GM19372 (cell line): Measurements from ENCODE around the gene C12orf57.
A peak's percentile ranks its signal among the peaks of the same experiment; 100 is the strongest.
"Not testable (repeated sequence)": the region's sequence is repeated elsewhere in the genome, so short reads cannot be mapped to it uniquely, and the experiment has no call there.

Source experiments
- ATAC-seq: cut with Tn5 transposase; IDR thresholded peaks from one replicate; pipeline ENCODE4 v1.9.1; 2021; ENCODE audit warnings: mild to moderate bottlenecking, low read depth, moderate library complexity; ENCODE audit not compliant: unreplicated experiment

C12orf57 gene, protein sequence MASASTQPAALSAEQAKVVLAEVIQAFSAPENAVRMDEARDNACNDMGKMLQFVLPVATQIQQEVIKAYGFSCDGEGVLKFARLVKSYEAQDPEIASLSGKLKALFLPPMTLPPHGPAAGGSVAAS

DNA sequence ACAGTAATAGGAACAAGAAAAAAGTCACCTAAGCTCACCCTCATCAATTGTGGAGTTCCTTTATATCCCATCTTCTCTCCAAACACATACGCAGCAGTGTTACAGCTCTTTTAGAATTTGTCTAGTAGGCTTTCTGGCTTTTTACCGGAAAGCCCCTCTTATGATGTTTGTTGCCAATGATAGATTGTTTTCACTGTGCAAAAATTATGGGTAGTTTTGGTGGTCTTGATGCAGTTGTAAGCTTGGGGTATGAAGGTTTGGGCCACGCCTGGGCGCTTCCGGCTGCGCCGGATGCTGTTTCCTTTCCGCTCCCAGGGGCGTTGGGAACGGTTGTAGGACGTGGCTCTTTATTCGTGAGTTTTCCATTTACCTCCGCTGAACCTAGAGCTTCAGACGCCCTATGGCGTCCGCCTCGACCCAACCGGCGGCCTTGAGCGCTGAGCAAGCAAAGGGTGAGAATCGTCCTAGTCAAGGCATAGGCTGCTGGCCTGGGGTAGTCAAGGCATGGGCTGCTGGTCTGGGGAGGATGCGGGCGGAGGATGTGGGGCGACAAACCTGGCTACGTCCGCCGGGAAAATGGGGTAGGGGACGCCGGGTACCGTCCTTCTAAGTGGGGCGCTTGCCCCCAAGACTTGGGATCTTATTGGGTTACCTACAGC lies at the start of gene C12orf57, which contains the start of gene RNU7-1:
TSS of gene C12orf57 (plus strand) at position 301 of the 659 bp plus-strand sequence. CDS start at position 401, 100 bp downstream.
TSS of gene RNU7-1 (plus strand) at position 95 of the 659 bp plus-strand sequence.
- ATAC-seq: peak; percentile 48

DNA sequence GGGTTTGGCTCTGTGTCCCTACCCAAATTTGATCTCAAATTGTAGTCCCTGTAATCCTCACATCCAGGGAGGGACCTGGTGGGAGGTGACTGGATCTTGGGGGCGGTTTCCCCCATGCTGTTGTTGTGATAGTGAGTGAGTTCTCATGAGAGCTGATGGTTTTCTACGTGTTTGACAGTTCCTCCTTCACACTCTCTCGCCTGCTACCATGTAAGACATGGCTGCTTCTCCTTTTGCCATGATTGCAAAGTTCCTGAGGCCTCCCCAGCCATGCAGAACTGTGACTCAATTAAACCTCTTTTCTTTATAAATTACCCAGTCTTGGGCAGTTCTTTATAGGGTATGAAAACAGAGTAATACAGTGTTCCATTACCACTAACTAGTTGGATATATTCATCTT lies 49.5 kb upstream of the C12orf57 start:
- ATAC-seq: no peak

DNA sequence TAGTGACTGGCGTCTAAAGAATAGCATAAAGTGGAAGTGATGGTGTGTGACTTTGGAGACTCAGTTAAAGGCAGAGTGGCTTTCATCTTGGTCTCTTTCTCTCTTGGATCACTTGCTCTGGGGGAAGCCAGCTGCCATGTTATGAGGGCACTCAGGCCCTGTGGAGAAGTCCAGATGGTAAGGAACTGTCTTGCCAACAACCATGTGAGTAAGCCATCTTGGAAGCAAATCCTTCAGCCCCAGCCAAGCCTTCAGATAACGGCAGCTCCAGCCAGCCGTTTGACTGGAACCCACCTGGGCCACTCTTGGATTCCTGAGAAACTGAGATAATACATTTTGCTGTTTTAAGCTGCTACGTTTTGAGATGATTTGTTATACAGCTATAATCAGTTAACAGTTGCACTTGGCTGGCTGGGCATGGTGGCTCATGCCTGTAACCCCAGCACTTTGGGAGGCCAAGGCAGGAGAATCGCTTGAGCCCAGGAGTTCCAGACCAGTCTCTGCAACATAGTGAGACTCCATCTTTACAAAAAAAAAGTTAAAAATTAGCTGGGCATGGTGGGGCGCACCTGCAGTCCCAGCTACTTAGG lies 46.9 kb upstream of the C12orf57 start:
- no peak for ATAC-seq

DNA sequence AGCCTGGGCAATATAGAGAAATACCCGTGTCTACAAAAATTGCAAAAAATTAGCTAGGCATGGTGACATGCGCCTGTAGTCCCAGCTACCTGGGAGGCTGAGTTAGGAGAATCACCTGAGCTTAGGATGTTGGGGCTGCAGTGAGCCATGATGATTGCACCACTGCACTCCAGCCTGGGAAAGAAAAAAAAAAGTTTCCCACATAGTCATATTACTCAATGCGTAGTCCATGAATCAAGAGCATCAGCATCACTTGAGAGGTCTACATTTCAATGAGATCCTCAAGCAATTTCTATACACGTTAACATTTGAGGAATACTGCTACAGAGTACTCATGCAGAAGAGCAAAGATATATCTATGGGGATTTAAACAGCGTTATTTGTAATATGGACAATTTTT lies 44.4 kb upstream of the C12orf57 start:
- ATAC-seq: no peak

DNA sequence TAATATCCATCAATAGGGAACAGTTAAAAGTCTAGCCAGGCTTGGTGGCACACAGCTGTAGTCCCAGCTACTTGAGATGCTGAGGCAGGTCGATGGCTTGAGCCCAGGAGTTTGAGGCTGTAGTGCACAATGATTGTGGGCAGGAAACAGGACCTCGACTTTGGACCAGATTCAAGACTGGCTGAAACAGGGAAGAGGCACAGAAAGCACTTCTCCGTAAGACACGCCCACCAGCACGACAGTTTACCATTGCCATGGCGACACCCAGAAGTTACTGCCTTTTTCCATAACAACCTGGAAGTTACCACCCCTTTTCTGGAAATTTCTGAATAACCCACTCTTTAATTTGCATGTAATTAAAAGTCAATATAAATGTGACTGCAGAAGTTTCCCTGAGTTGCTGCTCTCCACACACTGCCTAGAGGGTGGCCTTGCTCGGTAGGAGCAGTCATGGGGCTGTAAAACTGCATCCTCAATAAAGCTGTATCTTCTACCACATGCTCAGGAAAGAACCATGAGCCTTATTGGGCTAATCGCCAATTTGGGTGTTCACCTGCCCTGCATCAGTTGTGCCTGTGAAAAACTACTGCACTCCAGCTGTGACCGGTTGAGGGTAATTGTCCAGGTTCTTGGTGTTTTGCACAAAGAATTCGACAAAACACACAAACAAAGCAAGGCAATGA lies 43.8 kb upstream of the C12orf57 start:
- ATAC-seq: no peak

DNA sequence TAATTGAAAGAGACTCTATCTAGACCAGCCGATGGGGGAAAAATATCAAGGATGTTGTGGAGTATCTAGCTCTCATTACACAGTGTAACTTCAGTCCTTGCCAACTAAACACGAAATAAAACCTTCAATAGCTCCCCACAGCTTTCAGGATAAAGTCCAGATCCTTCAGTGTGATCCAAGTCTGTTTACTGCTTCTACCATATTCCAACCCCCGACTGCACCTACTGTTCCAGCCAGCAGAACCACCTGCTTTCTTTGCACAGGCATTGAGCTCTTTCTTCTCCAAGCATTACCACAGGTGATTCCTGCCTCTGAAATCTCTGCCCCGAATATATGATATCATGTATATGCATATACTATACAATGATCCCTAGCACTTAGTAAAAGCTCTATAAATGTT lies 41.4 kb upstream of the C12orf57 start:
- no peak for ATAC-seq

DNA sequence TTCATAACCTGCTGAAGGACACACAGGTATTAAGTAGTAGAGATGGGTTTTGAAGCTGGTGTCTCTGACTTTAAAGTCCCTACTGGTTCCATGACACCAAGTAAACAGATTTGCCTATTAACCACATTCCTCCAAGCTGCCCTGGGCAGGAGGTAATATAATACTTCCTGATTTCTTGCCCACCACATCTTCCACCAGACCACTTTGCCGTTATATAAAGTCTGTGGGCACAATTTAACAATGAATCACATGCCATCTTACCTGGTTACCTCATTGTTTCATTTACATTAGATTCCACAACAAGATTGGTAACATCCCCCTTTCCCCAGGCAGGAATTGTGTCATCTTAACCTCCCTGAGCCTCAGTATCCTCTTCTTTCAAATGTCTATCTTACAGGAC lies 40.1 kb upstream of the C12orf57 start:
- no peak for ATAC-seq

DNA sequence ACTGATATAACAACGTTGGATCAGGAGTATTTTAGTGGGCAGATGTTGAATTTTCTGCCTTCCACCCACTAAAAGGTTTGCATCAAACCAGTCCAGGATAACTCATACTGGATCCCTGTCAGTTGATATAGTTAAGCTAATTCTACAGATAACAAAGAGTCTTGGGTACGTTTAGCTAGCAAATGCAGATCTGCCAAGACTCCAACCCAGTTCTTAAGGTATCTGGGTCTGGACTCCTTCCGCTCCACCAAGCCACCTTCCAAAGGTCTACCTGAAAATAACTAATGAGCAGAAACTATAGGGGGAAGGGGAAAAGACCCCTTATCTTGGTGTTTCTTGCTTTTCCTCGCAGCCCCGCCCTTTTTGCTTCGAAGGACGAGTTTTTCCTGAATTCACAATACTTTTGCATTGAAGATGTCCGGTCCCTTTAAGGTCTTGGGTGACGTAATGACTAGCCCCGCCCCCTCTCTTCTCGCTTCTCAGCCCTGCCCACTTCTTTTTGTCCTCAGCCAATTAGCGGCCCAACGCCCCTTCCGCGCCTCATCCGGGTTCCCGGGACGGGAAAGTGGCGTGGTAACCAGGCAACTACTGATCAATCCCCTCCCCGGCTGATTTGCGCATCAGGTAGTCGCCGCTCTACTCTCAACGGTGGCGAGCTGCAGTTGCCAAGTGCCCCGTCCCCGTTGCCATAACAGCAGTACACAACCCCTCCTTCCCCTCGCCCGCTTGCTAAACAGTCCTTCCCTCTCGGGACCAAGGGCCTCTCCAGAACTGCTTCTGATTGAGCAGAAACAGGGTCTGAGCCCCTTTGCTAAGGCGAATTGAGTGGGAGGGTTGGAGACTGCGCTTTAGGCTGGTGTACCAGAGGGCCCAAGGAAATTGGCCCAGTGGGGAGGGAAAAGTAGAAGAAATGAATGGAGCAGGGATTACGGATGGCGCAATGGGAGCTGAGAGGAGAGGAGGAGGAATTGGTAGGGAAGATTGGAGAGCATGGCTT lies 39.2 kb upstream of the C12orf57 start, which contains the start of gene LRRC23:
TSS of gene LRRC23 (plus strand) at position 543 of the 997 bp plus-strand sequence. CDS start 812 bp downstream, outside the sequence.
- peak; percentile 89 for ATAC-seq

DNA sequence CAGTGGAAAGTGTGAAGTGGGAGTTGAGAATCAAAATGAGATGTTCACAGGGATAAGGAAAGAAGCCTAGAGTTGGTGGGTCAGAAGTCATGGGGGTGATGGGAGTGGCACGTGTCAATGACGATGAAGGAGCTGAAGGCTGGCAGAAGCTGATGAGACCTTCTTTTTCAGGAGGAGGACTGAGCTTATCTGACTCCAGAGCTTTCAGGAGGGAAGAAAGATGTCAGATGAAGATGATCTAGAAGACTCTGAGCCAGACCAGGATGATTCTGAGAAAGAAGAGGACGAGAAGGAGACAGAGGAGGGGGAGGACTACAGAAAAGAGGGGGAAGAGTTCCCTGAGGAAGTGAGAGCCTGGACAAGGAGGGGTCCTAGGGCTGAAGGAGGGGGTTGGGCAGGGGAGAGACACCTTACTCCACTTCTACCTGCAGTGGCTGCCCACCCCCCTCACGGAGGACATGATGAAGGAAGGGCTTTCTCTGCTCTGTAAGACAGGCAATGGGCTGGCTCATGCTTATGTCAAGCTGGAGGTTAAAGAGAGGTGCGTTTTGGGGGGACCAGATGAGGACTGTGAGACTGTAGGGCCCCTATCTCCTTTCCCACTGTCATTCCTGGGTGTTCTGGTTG lies 38.3 kb upstream of the C12orf57 start:
- no peak for ATAC-seq

DNA sequence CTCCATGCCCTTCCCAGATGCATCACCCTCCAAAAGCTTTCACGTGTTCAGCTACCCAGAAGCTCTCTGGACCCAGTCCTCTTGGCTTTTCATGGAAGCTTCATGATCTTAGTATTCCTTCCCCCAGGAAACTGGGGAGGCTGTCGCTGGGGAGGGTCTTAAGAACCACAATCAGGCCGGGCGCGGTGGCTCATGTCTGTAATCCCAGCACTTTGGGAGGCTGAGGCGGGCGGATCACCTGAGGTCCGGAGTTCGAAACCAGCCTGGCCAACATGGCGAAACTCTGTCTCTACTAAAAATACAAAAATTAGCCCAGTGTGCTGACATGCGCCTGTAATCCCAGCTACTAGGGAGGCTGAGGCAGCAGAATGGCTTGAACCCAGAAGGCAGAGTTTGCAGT lies 35.7 kb upstream of the C12orf57 start:
- ATAC-seq: not testable (repeated sequence)

DNA sequence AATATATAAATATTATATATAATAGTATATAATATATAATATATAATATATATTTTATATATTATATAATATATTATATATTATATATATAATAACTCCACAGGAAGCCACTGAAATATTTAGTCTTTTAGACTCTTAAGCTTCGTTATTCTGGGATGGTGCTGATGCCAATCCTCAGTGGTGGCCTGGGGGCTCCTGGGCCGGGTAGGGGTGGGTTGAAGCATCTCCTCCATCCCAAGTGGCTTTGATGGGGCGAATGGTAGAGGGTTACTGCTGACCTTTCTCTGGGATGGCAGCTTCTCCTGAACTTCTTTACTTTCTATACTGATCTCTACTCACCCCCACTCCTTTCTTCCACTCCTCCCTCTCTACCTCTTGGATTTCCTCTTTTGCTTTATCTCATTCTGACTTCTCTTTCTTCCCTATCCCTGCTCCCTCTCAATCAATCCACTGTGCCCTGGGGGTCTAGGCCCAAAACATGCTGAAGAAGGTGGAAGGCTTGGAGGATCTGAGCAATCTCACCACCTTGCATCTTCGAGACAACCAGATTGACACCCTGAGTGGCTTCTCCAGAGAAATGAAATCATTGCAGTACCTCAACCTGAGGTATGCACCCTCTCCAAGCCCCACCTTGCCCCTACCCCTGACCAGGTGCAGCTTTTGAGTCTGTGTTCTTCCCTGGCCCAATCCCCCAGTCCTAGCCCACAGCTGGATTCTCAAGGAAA lies 34.2 kb upstream of the C12orf57 start:
- ATAC-seq: no peak

DNA sequence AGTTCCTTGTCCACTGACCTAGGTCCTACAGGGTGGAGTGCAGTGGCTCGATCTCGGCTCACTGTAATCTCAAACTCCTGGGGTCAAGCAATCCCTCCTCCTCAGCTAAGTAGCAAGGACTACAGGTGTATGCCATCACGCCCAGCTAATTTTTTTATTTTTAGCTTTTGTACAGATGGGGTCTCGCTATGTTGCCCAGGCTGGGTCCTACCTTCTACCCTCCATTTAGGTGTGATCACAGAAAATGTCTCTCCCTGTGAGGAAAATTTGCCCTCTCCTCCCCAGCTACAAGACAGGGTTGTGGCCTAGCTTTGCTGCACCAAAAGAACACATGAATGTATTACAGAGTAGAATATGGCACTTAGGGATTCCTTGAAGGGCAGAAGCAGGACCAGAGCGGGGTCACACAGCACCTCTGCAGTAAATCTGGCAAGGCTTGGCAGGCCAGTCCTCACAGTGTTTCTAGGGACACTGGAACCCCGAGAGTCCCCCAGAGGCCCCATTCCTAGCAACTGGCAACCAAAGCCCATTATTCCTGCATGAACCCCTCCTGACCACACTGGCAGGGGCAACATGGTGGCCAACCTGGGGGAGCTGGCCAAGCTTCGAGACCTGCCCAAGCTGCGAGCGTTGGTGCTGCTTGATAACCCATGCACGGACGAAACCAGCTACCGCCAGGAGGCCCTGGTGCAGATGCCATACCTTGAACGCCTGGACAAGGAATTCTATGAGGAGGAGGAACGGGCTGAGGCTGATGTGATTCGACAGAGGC lies 31.5 kb upstream of the C12orf57 start:
- no peak for ATAC-seq

DNA sequence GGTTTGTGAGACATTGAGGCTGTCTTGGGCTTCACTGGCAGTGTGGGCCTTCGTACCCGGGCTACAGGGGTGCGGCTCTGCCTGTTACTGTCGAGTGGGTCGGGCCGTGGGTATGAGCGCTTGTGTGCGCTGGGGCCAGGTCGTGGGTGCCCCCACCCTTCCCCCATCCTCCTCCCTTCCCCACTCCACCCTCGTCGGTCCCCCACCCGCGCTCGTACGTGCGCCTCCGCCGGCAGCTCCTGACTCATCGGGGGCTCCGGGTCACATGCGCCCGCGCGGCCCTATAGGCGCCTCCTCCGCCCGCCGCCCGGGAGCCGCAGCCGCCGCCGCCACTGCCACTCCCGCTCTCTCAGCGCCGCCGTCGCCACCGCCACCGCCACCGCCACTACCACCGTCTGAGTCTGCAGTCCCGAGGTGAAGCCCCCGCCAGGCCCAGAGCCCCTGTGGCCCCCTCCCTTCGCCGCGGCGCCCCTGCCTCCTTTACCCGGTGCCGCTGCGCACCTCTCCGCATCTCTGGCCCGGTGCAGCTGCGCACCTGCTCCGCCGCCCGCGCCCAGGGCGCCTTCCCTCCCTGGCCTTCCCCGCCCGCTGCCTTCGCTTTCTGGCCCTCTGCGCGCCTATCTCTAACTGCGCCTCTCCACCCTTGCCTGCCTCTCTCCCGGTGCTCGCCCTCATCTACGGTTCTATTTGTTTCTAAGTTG lies 29.4 kb upstream of the C12orf57 start, which contains the start of gene ENO2:
TSS of gene ENO2 (plus strand) at position 335 of the 701 bp plus-strand sequence. CDS start 1,253 bp downstream, outside the sequence.
- ATAC-seq: peak; percentile 58

DNA sequence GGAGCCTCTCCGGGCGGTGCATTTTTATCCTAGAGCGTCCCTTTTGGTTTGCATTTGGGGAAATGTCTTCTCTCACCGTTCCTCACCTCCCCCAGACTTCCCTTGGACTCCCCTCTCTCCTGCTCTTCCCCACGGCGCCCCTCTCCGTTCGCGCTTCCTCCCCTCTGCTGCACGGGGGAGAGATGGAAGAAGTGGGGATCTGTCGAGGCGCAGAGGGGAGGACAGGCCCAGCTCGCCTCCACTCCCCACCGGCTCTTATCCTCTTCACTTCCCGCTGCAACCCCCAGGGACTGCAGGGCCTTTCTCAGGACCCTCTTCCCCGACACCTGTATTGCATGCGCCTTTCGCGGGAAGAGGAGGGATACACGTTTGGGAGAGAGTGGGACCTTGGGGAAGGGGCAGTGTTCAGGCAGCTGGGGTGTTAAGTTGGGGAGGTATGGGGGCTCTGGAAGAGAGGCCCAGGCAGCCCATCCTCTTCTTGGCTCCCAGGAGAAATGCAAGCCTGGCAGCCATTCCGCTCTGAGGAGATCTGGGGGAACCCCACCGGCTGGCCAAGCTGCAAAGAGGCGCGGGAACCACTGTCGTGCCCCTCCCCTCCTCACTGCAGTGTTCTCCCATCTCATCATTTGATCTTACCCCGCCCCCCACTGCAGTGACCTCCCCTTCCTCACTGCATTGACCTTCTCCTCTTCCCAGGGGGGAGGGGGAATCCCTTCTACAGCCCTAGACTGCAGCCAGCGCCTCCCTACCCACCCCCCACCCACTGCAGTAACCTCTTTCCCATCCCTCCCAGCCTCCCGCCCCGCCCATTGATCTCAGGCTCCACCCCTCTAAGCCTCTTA lies 28.7 kb upstream of the C12orf57 start:
- no peak for ATAC-seq

DNA sequence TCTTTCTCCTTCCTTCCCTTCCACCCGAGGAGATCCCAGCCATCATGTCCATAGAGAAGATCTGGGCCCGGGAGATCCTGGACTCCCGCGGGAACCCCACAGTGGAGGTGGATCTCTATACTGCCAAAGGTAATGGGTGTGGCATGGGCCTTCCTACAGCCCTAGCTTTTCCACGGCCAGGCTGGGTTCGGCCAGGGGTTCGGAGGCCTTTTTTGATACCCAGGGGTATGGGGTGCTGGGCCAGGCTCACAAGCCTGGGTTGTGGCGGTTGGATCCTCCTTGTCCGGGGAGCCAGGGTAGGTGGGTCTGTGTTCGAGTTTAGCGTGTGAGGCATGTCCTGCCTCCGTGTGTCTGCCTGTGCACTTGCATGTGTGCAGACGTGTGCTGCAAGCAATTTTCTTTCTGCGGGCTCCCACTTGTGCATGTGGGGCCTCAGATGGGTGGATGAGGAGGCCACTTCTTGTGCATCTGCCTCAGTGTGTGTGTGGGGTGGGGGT lies 28.0 kb upstream of the C12orf57 start:
- ATAC-seq: no peak

DNA sequence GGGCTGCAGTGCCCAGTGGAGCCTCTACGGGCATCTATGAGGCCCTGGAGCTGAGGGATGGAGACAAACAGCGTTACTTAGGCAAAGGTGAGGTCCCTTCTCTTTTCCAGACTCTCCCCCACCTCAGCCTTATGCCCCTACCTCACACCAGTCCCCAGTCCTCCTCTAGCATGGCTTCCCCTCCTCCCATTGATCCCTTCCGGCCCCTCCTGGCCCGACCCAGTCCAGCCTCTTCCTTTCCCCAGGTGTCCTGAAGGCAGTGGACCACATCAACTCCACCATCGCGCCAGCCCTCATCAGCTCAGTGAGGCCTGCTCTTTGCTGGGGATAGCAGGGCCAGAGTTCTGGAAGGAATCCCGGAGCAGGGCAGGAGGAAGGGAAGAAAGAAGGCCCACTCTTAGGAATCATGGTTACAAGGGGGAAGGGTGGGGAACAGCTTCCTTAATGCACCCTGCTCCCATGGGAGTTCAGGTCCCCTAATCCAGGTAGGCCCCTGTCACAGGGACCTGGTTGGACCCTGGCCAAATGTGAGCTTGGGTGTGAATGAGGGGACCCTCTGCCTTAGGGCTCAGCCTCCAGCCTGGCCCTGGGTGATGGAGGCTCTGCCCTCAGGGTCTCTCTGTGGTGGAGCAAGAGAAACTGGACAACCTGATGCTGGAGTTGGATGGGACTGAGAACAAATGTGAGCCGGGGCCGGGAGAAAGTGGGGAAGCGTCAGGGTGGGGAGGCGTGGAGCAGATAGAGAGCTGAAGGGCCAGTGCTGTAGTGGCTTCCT lies 27.2 kb upstream of the C12orf57 start:
- no peak for ATAC-seq
